SU-DHL-6 (cell line): ENCODE data around the gene EXOC7.

ENCODE experiments used
- EZH2phosphoT487 ChIP-seq: fragments of 200-600 bp; sonication (generic), shearing (Covaris generic); conservative IDR thresholded peaks from 2 replicates; pipeline ENCODE4 v1.6.1; 2018; ENCODE audit warnings: mild to moderate bottlenecking, antibody characterized with exemption, low read length, moderate library complexity, mixed read lengths
- TF ChIP-seq, protein P1 (sequence below): fragments of 200-600 bp; sonication (generic); IDR thresholded peaks from one replicate; pipeline ENCODE4 v1.5.1; 2017; ENCODE audit warnings: antibody characterized with exemption, mild to moderate bottlenecking, low read length, moderate library complexity; ENCODE audit not compliant: insufficient read depth, poor library complexity, severe bottlenecking

DNA sequence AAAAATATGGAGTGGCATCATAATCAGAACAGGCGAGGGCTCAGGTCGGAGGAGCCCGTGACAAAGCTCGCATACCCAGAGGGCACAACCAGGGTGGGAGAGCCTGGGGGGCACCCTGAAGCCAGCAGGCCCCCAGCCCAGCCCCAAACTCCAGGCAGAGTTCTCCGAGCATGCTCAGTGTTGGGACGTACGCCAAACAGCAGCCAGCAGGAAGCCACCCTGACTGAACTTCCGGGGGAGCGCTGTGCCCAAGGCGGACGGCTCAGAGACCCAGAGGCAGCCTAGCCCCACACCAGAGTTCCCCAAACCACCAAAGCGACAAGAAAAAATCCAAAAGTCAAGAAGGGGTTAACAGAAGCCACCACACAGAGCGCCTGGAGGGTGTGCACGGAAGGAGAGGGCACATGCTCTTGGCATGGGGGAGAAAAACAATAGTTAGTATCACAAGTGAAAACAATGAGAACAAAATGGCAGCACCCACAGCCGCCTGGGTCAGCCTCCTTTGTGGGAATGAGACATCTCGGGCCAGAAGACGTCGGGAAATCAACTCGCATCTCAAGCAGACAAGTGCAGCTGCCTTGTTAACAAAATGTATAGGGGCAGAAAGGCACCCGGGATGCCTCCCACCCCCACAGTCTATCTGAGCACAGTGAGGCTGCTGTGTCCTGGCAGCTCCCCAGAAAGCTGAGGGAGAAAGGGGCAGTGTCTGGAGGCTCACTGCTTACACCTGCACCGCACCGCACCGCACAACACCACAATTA is 11.9 kb downstream of the EXOC7 start:
- TF ChIP-seq, protein P1, sequence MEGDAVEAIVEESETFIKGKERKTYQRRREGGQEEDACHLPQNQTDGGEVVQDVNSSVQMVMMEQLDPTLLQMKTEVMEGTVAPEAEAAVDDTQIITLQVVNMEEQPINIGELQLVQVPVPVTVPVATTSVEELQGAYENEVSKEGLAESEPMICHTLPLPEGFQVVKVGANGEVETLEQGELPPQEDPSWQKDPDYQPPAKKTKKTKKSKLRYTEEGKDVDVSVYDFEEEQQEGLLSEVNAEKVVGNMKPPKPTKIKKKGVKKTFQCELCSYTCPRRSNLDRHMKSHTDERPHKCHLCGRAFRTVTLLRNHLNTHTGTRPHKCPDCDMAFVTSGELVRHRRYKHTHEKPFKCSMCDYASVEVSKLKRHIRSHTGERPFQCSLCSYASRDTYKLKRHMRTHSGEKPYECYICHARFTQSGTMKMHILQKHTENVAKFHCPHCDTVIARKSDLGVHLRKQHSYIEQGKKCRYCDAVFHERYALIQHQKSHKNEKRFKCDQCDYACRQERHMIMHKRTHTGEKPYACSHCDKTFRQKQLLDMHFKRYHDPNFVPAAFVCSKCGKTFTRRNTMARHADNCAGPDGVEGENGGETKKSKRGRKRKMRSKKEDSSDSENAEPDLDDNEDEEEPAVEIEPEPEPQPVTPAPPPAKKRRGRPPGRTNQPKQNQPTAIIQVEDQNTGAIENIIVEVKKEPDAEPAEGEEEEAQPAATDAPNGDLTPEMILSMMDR: no peak
- no peak for TF ChIP-seq EZH2phosphoT487
